ENCODE data around the gene SLC17A7.

DNA sequence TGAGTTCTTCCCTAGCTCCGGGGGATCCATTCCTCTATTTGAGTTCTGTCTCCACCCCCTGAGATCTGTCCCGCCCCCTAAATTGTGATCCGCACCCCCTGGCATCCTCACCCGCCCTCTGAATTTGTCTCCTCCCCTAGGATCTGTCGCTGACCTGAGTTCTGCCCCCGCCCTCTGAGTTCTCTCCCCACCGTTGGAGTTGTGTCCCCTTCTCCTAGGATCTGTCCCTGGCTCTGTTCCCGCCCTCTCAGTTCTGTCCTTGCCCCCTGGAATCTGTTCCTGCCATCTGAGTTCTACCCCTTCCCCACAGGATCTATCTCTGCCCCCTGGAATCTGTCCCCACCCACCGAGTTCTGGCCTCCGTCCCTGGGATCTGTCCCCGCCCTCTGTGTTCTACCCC lies 1.0 kb upstream of the SLC17A7 start:
- no peak for TF ChIP-seq POLR2AphosphoS5 (IDR thresholded peaks at IDR 0.05; ENCODE audit: borderline replicate concordance, low read depth, low read length)
- TF ChIP-seq EZH2 (IDR thresholded peaks at IDR 0.05) = no peak
- no peak for TF ChIP-seq FOXP2 (optimal IDR thresholded peaks at IDR 0.05; ENCODE audit: control extremely low read depth, extremely low read length, insufficient read depth)

Measured in SK-N-MC (cell line).